GM19468 (cell line): ENCODE measurements around the gene FXYD2.

ENCODE experiments used
- ATAC-seq: cut with Tn5 transposase; IDR thresholded peaks from one replicate; pipeline ENCODE4 v1.9.1; 2021; ENCODE audit warnings: mild to moderate bottlenecking, moderate library complexity, moderate number of reproducible peaks; ENCODE audit not compliant: unreplicated experiment; ENCODE audit errors: extremely low read depth

FXYD2 gene

DNA sequence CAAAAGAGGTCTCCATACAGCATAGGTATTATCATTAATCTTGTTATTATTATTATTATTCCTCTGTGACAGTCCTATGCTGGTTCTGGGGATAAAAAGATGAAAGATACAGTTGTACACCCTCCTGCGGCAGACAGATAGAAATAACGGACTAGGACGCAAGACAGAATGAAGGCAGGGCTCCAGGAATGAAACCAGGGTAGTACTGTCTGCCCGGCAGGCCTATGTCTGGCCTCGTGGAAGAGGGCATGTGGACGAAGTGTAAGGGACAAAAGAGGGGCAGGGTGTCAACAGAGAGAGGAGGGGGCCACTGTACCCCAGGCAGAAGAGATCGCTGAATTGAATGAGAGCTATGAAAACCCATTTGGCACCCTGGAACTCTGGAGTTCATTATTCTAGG, 52.7 kb downstream of the FXYD2 start:
- no peak for ATAC-seq

GRCh38 chr11:117771197-117771596, 53.3 kb downstream of the FXYD2 start:
- ATAC-seq: no peak

GRCh38 chr11:117770061-117770460, 54.5 kb downstream of the FXYD2 start:
- no peak for ATAC-seq
